Stomach (tissue), 9 donors: ENCODE data around the gene CFAP298. TPM values are rescaled to one million over a fixed set of nuclear protein-coding genes. Genes with fewer than 3 reads are reported as not detected.

Experiments used
- DNase-seq, 2 donors: peaks; one replicate each; pipeline versions ENCODE4 v3.0.0 to v3.0.0-alpha.2; 2013 to 2019
- H3K27ac ChIP-seq, 5 donors: fragments of 200-600 bp in 4 of 5; sonication (generic) in 4 of 5; one replicate each; pipeline ENCODE4 v1.5.1; 2013 to 2019; ENCODE audit warnings: mild to moderate bottlenecking in 1 of 5, moderate library complexity in 1 of 5
- H3K27me3 ChIP-seq, 3 donors: fragments of 200-600 bp; sonication (generic); one replicate each; pipeline ENCODE4 v1.5.1; 2017 to 2019; ENCODE audit warnings: mixed run types in 1 of 3
- H3K36me3 ChIP-seq, 4 donors: fragments of 200-600 bp; sonication (generic); 1 replicate in 3 of 4; 2 replicates in 1 of 4; pipeline ENCODE4 v1.5.1; 2016 to 2019
- H3K4me1 ChIP-seq, 4 donors: fragments of 200-600 bp; sonication (generic); one replicate each; pipeline ENCODE4 v1.5.1; 2016 to 2019
- H3K4me3 ChIP-seq, 4 donors: fragments of 200-600 bp; sonication (generic) in 3 of 4; one replicate each; pipeline ENCODE4 v1.5.1; 2016 to 2019; ENCODE audit warnings: mild to moderate bottlenecking in 1 of 4
- H3K9me3 ChIP-seq, 4 donors: fragments of 200-600 bp; sonication (generic); one replicate each; pipeline ENCODE4 v1.5.1; 2016 to 2019
- CTCF ChIP-seq, 7 experiments: fragments of 450-650 bp in 4 of 7; fragments of 200-600 bp in 3 of 7; sonication (generic) in 3 of 7; IDR thresholded peaks; one replicate each; pipeline ENCODE4 v1.5.1; 2016 to 2019; ENCODE audit warnings: antibody characterized with exemption in 7 of 7, control low read depth in 2 of 7, mild to moderate bottlenecking in 1 of 7
- EP300 ChIP-seq: sonication (generic); formaldehyde crosslinking; IDR thresholded peaks from one replicate; pipeline ENCODE4 v1.6.1; 2017; ENCODE audit warnings: antibody characterized with exemption
- POLR2A ChIP-seq, 4 donors: fragments of 450-650 bp; IDR thresholded peaks; one replicate each; pipeline ENCODE4 v1.6.1; 2016; ENCODE audit warnings: antibody characterized with exemption in 4 of 4, control low read depth in 2 of 4, mild to moderate bottlenecking in 1 of 4, moderate library complexity in 1 of 4
- POLR2AphosphoS5 ChIP-seq, 3 donors: sonication (generic); formaldehyde crosslinking; IDR thresholded peaks; one replicate each; pipeline ENCODE4 v1.6.1; 2016; ENCODE audit warnings: antibody characterized with exemption in 3 of 3
- WGBS, 5 donors: extraction: QIAGEN DNeasy Blood & Tissue Kit in 3 of 5; methylation state at CpG; one replicate each; pipeline versions ENCODE4 v1.1.5 to v1.1.7; 2013 to 2018; 5-methylcytosine and 5-hydroxymethylcytosine counted together
- intact Hi-C: fragments of 100-400 bp; cut with DNase I; formaldehyde crosslinking; loops from one replicate; pipeline ENCODE4 v1.15.1; 2023; ENCODE audit warnings: low total_unique reads
- polyA plus RNA-seq, 3 donors: library from polyadenylated mRNA; stranded (reverse); fragments of 200-250 nt; gene quantifications; one replicate each; pipeline ENCODE4 v1.2.3, GENCODE V29; 2013
- total RNA-seq, 5 donors: library from RNA; depleted of rRNA; stranded (reverse); fragments of >200 nt; gene quantifications; one replicate each; pipeline versions ENCODE4 v1.1.0 to v1.2.3, GENCODE V29; 2014 to 2016
- donor health status: healthy with polysubstance abuse.
- donor health status: Bipolar disorder and iron deficiency.
- donor health status: healthy.

Gene CFAP298
- total and polyA plus RNA-seq, 8 donors = 0.87 to 61.8 (median 29.5) TPM

- Histone ChIP-seq H3K9me3 (no peaks in the 10 kb centered on the region), H3K27ac (no peak overlapping the region), H3K36me3 (peaks cover 31 to 59% (median 58%) of the 10 kb centered on the region in 4 donors), H3K27me3 (no peaks in the 10 kb centered on the region), H3K4me3 (no peak overlapping the region), H3K4me1 (peaks cover 8 to 27% (median 22%) of the 10 kb centered on the region in 4 donors)
- DNase-seq = no peak
- TF ChIP-seq CTCF (IDR thresholded peaks at IDR 0.05) = no peak
- TF ChIP-seq POLR2A (IDR thresholded peaks at IDR 0.05) = no peak
- WGBS, 5 donors = 84 to 92% (median 89%) methylated on average over 5 of the region's 5 CpGs
- intact Hi-C loops = loop anchor here (10.0 kb wide), 1 partner anchor 214 kb away; the partner anchor contains the start of gene URB1
These were observed 3.3 kb downstream of the CFAP298 start for GRCh38 chr21:32608851-32609250.

DNA sequence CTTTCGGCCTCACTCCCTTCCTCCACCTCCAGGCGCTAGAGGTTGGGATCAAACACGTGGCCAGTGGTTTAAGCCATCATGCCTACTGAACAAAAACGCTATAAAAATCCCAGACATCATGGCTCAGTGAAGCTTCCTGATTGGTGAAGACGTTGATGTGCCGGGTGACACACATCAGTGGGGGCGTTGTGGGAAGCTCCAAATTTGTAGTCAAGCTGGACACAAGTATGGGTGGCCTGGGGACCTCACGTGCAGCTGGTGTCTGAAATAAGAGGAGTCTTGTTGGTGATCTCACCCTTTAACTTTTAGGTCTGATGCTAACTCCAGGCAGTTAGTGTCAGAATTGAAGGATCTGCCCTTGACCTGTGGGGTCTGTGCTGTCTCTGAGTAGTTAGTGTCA, 6.7 kb downstream of the CFAP298 start:
- H3K4me1 ChIP-seq = peaks cover 2 to 7% (median 5%) of the 10 kb centered on the region in 4 donors
- no peak overlapping the region for H3K4me3 ChIP-seq
- no peak overlapping the region for H3K27ac ChIP-seq
- no peaks in the 10 kb centered on the region for H3K9me3 ChIP-seq
- no peaks in the 10 kb centered on the region for H3K27me3 ChIP-seq
- no peak for DNase-seq
- TF ChIP-seq EP300 (no peak), CTCF (IDR thresholded peaks at IDR 0.05) (no peak), POLR2A (IDR thresholded peaks at IDR 0.05) (no peak), POLR2AphosphoS5 (IDR thresholded peaks at IDR 0.05) (no peak)
- WGBS, 5 donors = 89 to 93% (median 91%) methylated on average over 8 of the region's 8 CpGs
- intact Hi-C loops = loop anchor here (10.0 kb wide), 1 partner anchor 211 kb away; the partner anchor contains the start of gene URB1
- H3K36me3 ChIP-seq = peaks cover 50 to 87% (median 86%) of the 10 kb centered on the region in 4 donors

DNA sequence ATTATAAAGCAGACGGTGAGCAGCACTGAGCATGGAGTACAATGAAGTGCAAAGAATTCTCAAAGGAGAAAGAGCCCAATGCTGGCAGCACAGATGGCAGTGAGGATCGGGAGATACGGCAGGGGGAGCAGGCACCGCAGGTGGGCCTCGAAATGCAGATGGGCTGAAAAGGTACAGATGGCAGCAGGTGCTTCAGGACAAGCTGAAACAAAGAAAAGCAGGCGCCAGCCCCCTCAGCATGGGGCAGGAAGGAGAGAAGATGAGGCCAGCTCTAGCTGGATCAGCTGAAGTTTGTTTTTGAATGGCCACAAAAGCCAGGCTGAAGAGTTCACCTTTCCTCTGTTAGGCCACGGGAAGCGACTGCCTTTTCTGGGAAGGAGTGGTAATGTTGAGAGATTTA, 7.7 kb downstream of the CFAP298 start:
- no peak for DNase-seq
- no peak overlapping the region for H3K4me3 ChIP-seq
- H3K27ac ChIP-seq = no peak overlapping the region
- intact Hi-C loops = loop anchor here (10.0 kb wide), 1 partner anchor 210 kb away; the partner anchor contains the start of gene URB1
- no peaks in the 10 kb centered on the region for H3K9me3 ChIP-seq
- no peak for TF ChIP-seq POLR2A (IDR thresholded peaks at IDR 0.05)
- TF ChIP-seq EP300 = no peak
- TF ChIP-seq CTCF (IDR thresholded peaks at IDR 0.05) = no peak
- no peak for TF ChIP-seq POLR2AphosphoS5 (IDR thresholded peaks at IDR 0.05)
- peaks cover 50 to 95% (median 93%) of the 10 kb centered on the region in 4 donors for H3K36me3 ChIP-seq
- WGBS, 5 donors = 81 to 85% (median 83%) methylated on average over 8 of the region's 8 CpGs
- H3K27me3 ChIP-seq = no peaks in the 10 kb centered on the region
- H3K4me1 ChIP-seq = no peaks in the 10 kb centered on the region

DNA sequence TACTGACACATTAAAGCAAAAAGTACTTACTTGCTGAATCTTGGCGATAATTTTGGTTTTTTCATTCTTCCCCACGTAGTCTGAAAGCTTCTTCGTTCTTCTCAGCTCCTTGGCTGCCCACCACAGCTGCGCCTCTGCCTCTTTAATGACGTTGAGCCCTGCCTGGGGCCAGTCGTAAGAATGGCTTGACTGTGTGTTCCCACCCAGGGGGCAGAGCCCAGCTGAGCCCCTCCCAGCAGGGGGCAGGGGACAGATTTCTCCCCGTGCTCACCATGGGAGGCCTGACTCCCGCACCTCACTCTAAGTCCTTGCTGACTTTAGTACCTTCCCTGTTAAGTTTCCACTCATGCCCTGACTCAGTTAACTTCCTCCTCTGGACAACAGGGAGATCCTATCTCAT, 9.0 kb downstream of the CFAP298 start:
- Histone ChIP-seq H3K36me3 (peaks cover 50 to 94% (median 90%) of the 10 kb centered on the region in 4 donors), H3K27ac (no peak overlapping the region), H3K4me1 (no peaks in the 10 kb centered on the region), H3K27me3 (no peaks in the 10 kb centered on the region), H3K9me3 (no peaks in the 10 kb centered on the region), H3K4me3 (no peak overlapping the region)
- WGBS, 5 donors = 75 to 85% (median 78%) methylated on average over 8 of the region's 8 CpGs
- intact Hi-C loops = loop anchor here (10.0 kb wide), 1 partner anchor 208 kb away; the partner anchor contains the start of gene URB1
- DNase-seq = no peak
- TF ChIP-seq POLR2AphosphoS5 (IDR thresholded peaks at IDR 0.05) = no peak
- no peak for TF ChIP-seq POLR2A (IDR thresholded peaks at IDR 0.05)
- TF ChIP-seq CTCF (IDR thresholded peaks at IDR 0.05) = no peak
- no peak for TF ChIP-seq EP300
